Right atrium auricular region (tissue), 2 donors: ENCODE results near the gene RBM15B. TPM values are rescaled to one million over a fixed set of nuclear protein-coding genes. Genes with fewer than 3 reads are reported as not detected.
"Not testable (repeated sequence)": the region's sequence is repeated elsewhere in the genome, so short reads cannot be mapped to it uniquely, and the experiment has no call there.

Source experiments
- DNase-seq: peaks from one replicate; pipeline ENCODE4 v3.0.0-alpha.2; 2019; ENCODE audit warnings: low spot score
- H3K27ac ChIP-seq, 2 donors: fragments of 200-600 bp; sonication (generic); 1 replicate in 1 of 2; 2 replicates in 1 of 2; pipeline ENCODE4 v1.5.1; 2016 to 2019
- H3K27me3 ChIP-seq, 2 donors: fragments of 200-600 bp; sonication (generic); one replicate each; pipeline versions ENCODE4 v1.5.1 to v1.6.0; 2017 to 2019
- H3K36me3 ChIP-seq: fragments of 200-600 bp; sonication (generic); one replicate; pipeline ENCODE4 v1.5.1; 2016
- H3K4me1 ChIP-seq, 2 donors: fragments of 200-600 bp; sonication (generic); one replicate each; pipeline versions ENCODE4 v1.5.1 to v1.6.0; 2017 to 2019
- H3K4me3 ChIP-seq, 2 donors: fragments of 200-600 bp; sonication (generic); 1 replicate in 1 of 2; 2 replicates in 1 of 2; pipeline ENCODE4 v1.5.1; 2017 to 2019; ENCODE audit warnings: mild to moderate bottlenecking in 1 of 2, moderate library complexity in 1 of 2
- H3K9me3 ChIP-seq, 2 donors: fragments of 200-600 bp; sonication (generic); one replicate each; pipeline ENCODE4 v1.5.1; 2019
- CTCF ChIP-seq, 2 donors: fragments of 200-600 bp; sonication (generic); IDR thresholded peaks; one replicate each; pipeline ENCODE4 v1.5.1; 2019; ENCODE audit warnings: antibody characterized with exemption in 2 of 2
- total RNA-seq, 2 donors: library from RNA; depleted of rRNA; stranded (reverse); fragments of >200 nt; gene quantifications; one replicate each; pipeline ENCODE4 v1.1.0, GENCODE V29; 2016

Gene RBM15B
- total RNA-seq, 2 donors from 2014 or later = 12.9 to 21.4 TPM

GRCh38 chr3:51384055-51384725 lies 6.9 kb upstream of the RBM15B start:
- Histone ChIP-seq H3K4me3 (peak overlapping the region; percentile 83 to 95), H3K9me3 (no peaks in the 10 kb centered on the region), H3K27me3 (no peaks in the 10 kb centered on the region), H3K36me3 (peaks cover 15% of the 10 kb centered on the region), H3K27ac (peak overlapping the region; percentile 94 to 96), H3K4me1 (peaks cover 0 to 47% of the 10 kb centered on the region in 2 donors)
- DNase-seq = no peak
- TF ChIP-seq CTCF (IDR thresholded peaks at IDR 0.05) = no peak

DNA sequence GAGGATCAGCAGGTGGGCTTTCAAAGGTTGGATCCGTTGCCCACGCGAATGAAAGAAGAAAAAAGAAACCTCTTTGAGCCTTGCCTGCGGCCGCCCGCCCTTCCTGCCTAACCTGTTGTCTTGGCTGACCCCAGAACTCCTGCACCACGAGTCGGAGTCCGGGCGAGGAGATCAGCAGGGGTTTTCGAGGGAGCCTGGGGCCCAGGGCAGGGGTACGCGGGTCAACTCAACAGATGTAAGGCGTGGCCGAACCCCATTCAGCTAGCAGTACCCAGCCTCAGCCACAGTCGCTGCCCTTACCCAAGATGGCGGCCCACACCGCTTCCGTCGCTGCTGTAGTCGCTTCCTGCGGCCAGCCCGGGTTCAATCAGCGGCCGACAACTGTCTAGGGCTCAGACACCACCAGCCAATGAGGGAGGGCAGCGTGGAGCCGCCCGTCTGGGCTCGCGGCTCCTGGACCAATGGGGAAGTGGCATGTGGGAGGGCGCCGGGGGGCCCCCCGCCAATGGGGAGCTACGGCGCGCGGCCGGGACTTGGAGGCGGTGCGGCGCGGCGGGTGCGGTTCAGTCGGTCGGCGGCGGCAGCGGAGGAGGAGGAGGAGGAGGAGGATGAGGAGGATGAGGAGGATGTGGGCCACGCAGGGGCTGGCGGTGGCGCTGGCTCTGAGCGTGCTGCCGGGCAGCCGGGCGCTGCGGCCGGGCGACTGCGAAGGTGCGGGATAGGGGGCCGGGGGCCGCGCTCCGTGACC lies 6.2 kb upstream of the RBM15B start, which contains the start of gene MANF:
TSS of gene MANF (plus strand) at position 566 of the 748 bp plus-strand sequence. CDS start at position 618, 52 bp downstream.
- peak; percentile 99 for DNase-seq

DNA sequence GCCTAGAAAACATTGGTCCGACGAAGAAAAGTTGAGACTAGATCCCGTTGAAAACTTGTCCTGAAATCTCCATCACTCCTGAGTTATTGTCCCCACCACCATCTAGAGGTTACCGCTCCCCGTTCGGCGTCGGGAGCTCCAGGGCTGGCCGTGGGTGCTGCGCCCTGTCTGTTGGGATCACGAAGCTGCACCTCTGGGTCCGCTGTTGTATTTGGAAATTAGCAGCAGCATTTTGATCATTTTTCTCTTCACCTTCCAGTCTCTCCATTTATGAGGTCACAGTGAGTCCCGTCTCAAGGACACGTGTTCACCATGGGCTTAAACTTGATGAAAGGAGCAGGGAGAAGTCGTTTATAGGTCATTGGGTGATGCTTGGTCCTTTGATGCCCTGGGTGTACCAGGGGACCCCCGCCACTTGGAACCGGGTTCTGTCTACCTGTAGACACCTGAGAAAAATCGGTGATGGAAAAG lies 5.4 kb upstream of the RBM15B start:
- DNase-seq = peak; percentile 51
- H3K9me3 ChIP-seq = no peaks in the 10 kb centered on the region
- TF ChIP-seq CTCF (IDR thresholded peaks at IDR 0.05) = no peak
- peaks cover 16% of the 10 kb centered on the region for H3K36me3 ChIP-seq
- H3K4me1 ChIP-seq = peaks cover 0 to 62% of the 10 kb centered on the region in 2 donors
- H3K27ac ChIP-seq = peak overlapping the region; percentile 94 to 96
- H3K4me3 ChIP-seq = peak overlapping the region; percentile 83 to 95
- no peaks in the 10 kb centered on the region for H3K27me3 ChIP-seq

More for the DNA sequence above, 6.2 kb upstream of the RBM15B start, which contains the start of gene MANF:
- no peak for TF ChIP-seq CTCF (IDR thresholded peaks at IDR 0.05)
- Histone ChIP-seq H3K9me3 (no peaks in the 10 kb centered on the region), H3K4me3 (peak within 1 kb of the TSS; percentile 83 to 95), H3K27ac (peak within 1 kb of the TSS; percentile 94 to 96), H3K4me1 (peaks cover 0 to 54% of the 10 kb centered on the region in 2 donors), H3K27me3 (no peaks in the 10 kb centered on the region), H3K36me3 (peaks cover 16% of the 10 kb centered on the region)

GRCh38 chr3:51386159-51386851 lies 4.8 kb upstream of the RBM15B start:
- Histone ChIP-seq H3K4me1 (peaks cover 0 to 64% of the 10 kb centered on the region in 2 donors), H3K27ac (peak overlapping the region; percentile 94 to 96), H3K4me3 (peak overlapping the region; percentile 83 to 95), H3K9me3 (no peaks in the 10 kb centered on the region), H3K27me3 (no peaks in the 10 kb centered on the region), H3K36me3 (peaks cover 16% of the 10 kb centered on the region)
- peak; percentile 47 for DNase-seq
- no peak for TF ChIP-seq CTCF (IDR thresholded peaks at IDR 0.05)

- Histone ChIP-seq H3K4me1 (peaks cover 0 to 67% of the 10 kb centered on the region in 2 donors), H3K4me3 (peak overlapping the region; percentile 83 to 95), H3K27ac (peak overlapping the region; percentile 94 to 96), H3K36me3 (peaks cover 16% of the 10 kb centered on the region), H3K9me3 (no peaks in the 10 kb centered on the region), H3K27me3 (no peaks in the 10 kb centered on the region)
- TF ChIP-seq CTCF (IDR thresholded peaks at IDR 0.05) = no peak
- peak; percentile 53 for DNase-seq
Observed at GRCh38 chr3:51386852-51387229, 4.2 kb upstream of the RBM15B start.

DNA sequence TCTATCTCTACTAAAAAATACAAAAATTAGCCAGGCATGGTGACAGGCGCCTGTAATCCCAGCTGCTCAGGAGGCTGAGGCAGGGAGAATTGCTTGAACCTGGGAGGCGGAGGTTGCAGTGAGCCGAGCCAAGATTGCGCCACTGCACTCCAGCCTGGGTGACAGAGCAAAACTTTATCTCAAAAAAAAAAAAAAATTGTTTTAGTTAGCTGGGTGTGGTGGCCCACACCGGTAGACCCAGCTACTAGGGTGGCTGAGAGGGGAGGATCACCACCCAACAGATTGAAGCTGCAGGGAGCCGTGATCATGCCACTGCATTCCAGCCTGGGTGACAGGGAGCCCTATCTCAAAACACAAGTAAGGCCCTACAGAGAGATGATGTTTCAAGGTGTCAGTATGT lies 3.8 kb upstream of the RBM15B start:
- H3K4me1 ChIP-seq = peaks cover 0 to 71% of the 10 kb centered on the region in 2 donors

More for the DNA sequence above, 3.8 kb upstream of the RBM15B start:
- Histone ChIP-seq H3K36me3 (peaks cover 17% of the 10 kb centered on the region), H3K27ac (peak overlapping the region in 1 of 2 donors; percentile 94)
- not testable (repeated sequence) for H3K4me3 ChIP-seq, H3K27me3 ChIP-seq, H3K9me3 ChIP-seq
- DNase-seq = peak; percentile 56
